HL-60 (cell line): ENCODE results near the gene KISS1R.
A peak's percentile ranks its signal among the peaks of the same experiment; 100 is the strongest.

ENCODE experiments used
- CTCF ChIP-seq: IDR thresholded peaks from one replicate; pipeline ENCODE4 v1.5.1; 2011; ENCODE audit warnings: low read length, control low read depth, inconsistent platforms; ENCODE audit not compliant: insufficient read depth
- GABPA ChIP-seq: IDR thresholded peaks from 2 replicates; pipeline ENCODE4 v1.6.1; 2012; ENCODE audit warnings: low read depth
- POLR2AphosphoS5 ChIP-seq: IDR thresholded peaks from 2 replicates; pipeline ENCODE4 v1.6.1; 2012; ENCODE audit warnings: low read depth
- REST ChIP-seq: IDR thresholded peaks from 2 replicates; pipeline ENCODE4 v1.6.1; 2012; ENCODE audit warnings: low read depth; ENCODE audit not compliant: insufficient replicate concordance
- SPI1 ChIP-seq: IDR thresholded peaks from 2 replicates; pipeline ENCODE4 v1.6.1; 2012; ENCODE audit warnings: low read depth, mild to moderate bottlenecking, borderline replicate concordance

- TF ChIP-seq CTCF (no peak), GABPA (no peak), REST (no peak), POLR2AphosphoS5 (peak; percentile 64), SPI1 (no peak)
Measured at GRCh38 chr19:869245-870177, 47.6 kb upstream of the KISS1R start.
